ENCODE data around the gene FST. TPM values are rescaled to one million over a fixed set of nuclear protein-coding genes. Genes with fewer than 3 reads are reported as not detected.

FST gene
- total RNA-seq, 6 experiments from 2014 or later = 13.1 to 28.2 (median 15.3) TPM

DNA sequence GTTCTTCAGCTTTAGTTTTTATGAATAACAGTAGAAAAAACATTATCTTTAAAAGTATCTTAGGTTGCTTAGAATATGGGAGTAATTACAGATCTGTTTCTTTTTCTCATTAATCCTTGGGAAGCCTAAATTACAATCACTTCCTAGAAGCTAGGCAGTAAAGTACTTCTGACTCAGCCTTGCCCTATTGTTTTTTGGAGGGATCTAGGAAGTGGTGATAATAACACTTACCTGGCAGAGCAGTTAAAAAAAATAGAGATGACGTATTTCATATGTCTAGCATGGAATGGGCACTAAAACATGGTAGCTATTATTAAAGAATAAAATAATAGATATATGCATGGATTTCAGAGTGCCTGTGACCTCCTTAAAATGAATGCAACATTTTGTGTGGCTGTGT, 8.2 kb upstream of the FST start:
- DNase-seq (no peak), ATAC-seq (no peak)
- TF ChIP-seq POLR2A (IDR thresholded peaks at IDR 0.05) (no peak), CTCF (IDR thresholded peaks at IDR 0.05) (no peak)
- peaks cover 0 to 39% (median 9%) of the 10 kb centered on the region in 4 donors for H3K4me1 ChIP-seq
- 93% methylated on average over 1 of the region's 1 CpG for WGBS (ENCODE audit: insufficient coverage, low coverage, low lambda C conversion rate, missing lambda C conversion rate)
- H3K27me3 ChIP-seq = no peaks in the 10 kb centered on the region
- no peaks in the 10 kb centered on the region for H3K36me3 ChIP-seq
- intact Hi-C loops (cut with DNase I) = no loop called here
- H3K4me3 ChIP-seq = no peak overlapping the region
- no peak overlapping the region for H3K27ac ChIP-seq
- no peaks in the 10 kb centered on the region for H3K9me3 ChIP-seq

DNA sequence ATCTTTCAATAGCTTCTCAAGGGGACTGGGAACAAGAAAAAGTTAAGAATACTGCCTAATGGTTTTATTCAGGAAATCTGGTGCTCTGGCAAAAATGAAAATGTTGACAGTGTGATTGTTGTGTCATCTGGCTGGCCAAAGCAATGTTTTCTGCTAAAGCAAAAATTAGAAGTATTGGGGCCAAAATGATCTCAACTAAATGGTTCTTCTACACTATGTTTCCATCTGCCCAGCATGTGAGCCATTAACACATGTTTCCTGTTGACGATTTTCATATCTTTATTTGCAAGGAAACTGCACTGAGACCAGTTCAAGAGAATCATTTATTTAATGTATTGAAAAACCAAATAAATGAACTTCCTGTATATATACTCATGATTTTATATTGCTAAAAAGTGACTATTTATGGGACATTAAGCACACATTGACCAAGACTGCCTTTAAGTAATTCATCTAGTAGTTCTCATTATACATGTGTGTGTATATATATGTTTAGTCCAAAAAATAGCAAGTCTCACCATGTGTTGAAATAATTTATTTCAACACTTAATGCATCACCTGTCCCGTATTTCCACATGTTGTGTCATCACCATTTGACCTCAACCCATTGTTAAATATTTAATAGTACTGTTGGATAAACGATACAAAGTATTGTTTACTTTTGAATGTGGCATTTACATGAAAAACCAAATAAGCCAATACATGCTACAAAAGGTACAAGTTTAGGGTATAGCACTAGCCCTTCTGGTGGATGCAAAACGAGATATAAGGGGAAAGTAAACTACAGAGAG, 7.5 kb upstream of the FST start:
- TF ChIP-seq POLR2A (IDR thresholded peaks at IDR 0.05) = no peak
- TF ChIP-seq CTCF (IDR thresholded peaks at IDR 0.05) = no peak
- intact Hi-C loops (cut with DNase I) = no loop called here

DNA sequence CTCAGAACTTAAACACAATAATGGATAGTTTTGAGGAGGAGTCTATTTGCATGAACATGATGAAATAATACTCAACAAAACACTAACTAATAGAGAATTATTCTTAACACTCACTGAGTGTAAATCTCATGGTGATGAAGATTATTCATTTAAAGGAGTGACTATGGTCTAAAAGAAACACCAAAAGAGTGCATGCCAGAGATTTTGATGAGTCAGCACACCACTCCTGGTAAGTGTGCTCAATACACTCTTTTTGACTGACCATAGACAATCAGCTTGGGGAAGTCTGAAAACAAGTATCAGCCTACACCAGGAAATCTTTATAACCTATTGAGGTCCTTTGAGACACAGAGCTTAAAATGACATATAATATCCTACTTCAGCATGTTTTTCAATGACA, 6.8 kb upstream of the FST start:
- Histone ChIP-seq H3K4me1 (peaks cover 0 to 50% (median 17%) of the 10 kb centered on the region in 4 donors), H3K4me3 (no peak overlapping the region), H3K27me3 (no peaks in the 10 kb centered on the region), H3K27ac (peak overlapping the region in 1 of 3 donors; percentile 9), H3K36me3 (no peaks in the 10 kb centered on the region), H3K9me3 (no peaks in the 10 kb centered on the region)
- intact Hi-C loops (cut with DNase I) = no loop called here
- DNase-seq (no peak), ATAC-seq (no peak)
- TF ChIP-seq CTCF (IDR thresholded peaks at IDR 0.05) (no peak), POLR2A (IDR thresholded peaks at IDR 0.05) (no peak)

More for the DNA sequence above, 7.5 kb upstream of the FST start:
- Histone ChIP-seq H3K4me3 (no peak overlapping the region), H3K36me3 (no peaks in the 10 kb centered on the region), H3K9me3 (no peaks in the 10 kb centered on the region), H3K27me3 (no peaks in the 10 kb centered on the region), H3K4me1 (peaks cover 0 to 45% (median 13%) of the 10 kb centered on the region in 4 donors), H3K27ac (peak overlapping the region in 1 of 3 donors; percentile 9)
- 20% methylated on average over 4 of the region's 4 CpGs for WGBS (ENCODE audit: insufficient coverage, low coverage, low lambda C conversion rate, missing lambda C conversion rate)
- ATAC-seq = peak in 1 of 4 donors; percentile 3
- no peak for DNase-seq

- Histone ChIP-seq H3K27me3 (no peaks in the 10 kb centered on the region), H3K36me3 (no peaks in the 10 kb centered on the region), H3K4me1 (peaks cover 0 to 50% (median 17%) of the 10 kb centered on the region in 4 donors), H3K9me3 (no peaks in the 10 kb centered on the region), H3K4me3 (no peak overlapping the region), H3K27ac (peak overlapping the region in 2 of 3 donors; percentile 37 to 95)
- ATAC-seq (no peak), DNase-seq (no peak)
- intact Hi-C loops (cut with DNase I) = no loop called here
- TF ChIP-seq POLR2A (IDR thresholded peaks at IDR 0.05) (no peak), CTCF (IDR thresholded peaks at IDR 0.05) (no peak)
- WGBS (ENCODE audit: insufficient coverage, low coverage, low lambda C conversion rate, missing lambda C conversion rate) = 66% methylated on average over 2 of the region's 2 CpGs
Observed at GRCh38 chr5:53475320-53475719, 5.1 kb upstream of the FST start.
